CD4-positive, alpha-beta T cell treated with Interferon alpha-2 for 1 hour (primary cell): ENCODE data around the gene SPHK1.

Experiments used
- DNase-seq, 2 donors: peaks; one replicate each; pipeline ENCODE4 v3.0.0-alpha.2; 2020 to 2022

SPHK1 gene

DNA sequence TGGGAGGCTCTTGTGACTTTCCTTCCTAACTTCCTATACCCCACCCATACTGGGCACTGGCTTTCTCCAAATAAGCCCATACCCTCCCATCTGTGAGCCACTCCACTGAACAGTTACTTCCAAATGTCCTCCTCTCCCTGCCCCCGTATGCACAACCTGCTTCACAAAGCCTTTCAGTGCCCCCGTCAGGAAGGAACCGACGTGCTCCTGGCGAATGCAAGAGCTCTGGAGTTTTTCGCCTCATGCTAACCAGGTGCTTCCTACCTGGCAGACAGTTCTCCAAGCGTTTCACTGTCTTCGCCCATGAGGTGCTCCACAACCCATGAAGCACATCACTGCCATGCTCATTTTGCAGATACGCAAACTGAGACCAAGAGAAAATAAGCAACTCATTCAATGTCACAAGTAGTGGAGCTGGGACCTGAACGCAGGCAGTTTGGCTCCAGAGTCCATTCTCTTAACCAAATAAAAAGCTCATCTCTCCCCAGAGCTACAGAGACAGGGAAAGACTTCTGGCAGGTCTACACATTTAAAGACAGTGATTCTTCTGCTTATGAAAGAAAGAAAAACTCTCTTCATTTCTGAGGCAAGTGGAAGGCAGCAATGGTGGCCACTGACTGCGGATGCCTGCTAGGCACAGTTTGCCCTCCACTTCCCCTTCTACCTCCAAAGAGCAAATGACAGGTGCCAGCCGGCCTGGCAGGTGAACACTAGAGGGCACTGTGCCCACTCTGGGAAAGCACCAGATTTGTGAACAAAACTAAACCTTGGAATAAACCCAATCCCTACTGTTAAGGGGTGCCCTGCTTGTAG lies 23.8 kb downstream of the SPHK1 start:
- peak; percentile 66 to 75 for DNase-seq

DNA sequence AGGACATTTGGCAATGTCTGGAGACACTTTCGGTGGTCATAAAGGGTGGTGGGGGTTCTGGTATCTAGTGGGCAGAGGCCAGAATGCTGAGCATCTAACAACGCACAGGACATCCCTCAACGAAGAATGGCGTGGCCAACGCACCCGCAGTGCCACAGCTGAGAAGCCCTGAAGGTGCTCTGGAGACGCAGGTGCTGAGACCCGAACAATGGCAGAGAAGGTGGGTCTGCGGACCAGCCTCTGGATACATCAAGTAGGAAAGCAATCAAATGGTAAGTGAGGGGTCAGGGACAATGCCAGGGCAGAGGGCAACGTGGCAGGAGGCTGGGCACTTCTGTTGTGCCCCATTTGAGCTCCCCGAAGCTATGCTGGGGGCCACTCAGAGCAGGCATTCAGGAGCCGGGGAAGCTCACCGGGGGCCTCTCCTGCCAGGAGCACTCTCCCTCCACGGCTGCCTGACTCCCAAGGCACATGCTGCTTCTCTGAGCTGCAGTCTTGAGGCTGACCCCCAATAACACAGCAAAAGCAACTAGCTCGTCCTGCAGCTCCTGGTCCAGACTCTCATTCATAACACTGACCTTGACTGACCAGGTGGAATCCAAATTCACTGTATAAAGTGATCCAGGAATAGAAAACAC lies 26.0 kb downstream of the SPHK1 start:
- DNase-seq: no peak

DNA sequence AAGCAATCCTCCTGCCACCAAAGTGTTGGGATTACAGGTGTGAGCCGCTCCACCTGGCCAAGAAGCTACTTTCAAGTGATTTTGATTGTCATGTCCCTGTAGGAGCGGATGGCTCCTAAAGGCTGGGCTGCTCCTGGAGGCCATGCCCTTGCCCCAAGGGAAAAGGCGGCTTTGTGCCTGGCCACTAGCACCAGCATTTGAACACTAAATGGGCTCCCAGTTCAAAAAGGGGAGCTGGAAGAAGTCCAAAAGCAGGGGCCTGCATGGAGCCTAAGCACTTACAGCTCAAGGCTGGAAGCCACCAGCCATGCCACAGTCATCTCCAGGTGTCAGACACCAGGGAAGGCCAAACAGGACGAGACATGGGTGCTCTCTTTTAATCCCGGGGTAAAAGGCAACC lies 26.8 kb downstream of the SPHK1 start:
- no peak for DNase-seq

DNA sequence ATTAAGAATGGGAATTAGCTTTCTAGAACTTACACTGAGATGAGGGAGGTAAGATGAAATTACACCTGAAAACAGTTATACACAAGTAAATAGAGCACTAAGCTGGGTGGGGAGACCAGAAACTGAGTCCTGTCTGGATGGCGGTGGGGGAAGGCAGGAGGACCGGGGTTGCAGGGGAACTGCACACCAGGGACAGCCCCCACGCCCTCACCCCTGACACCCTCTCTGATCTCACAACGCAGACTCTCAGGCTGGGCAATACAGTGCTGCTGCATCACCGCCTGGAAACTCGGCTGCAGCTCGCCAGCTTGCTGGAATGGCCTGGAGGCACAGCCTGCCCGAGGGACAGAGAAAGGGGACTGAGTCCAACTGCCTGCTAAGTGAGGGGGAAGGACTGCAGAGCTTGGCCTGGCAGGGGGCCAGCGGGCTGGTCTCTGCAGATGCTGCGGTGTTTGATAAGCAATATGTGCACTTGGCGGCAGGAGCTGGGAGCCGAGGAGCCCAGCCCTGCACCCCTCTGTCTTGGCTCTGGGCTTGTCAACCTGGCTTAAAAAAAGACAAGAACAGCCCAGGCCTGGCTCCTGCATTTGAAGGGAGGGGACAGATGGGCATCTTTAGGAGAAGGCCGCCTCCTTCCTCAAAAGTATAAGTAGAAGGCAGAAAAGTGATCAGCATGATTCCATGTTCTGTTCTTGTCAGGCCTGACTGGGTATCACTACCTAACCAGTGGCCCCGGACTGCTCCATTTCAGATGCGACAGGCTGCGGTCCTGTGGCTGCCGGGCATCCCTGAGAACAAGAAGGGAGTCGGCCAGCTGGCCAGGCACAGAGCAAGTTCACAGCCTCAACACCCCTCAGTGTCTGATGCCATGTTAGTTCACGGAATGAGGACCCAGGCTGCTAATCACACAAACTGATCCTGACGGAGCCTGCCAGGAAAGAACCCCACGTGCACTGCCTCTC lies 30.2 kb downstream of the SPHK1 start:
- no peak for DNase-seq

DNA sequence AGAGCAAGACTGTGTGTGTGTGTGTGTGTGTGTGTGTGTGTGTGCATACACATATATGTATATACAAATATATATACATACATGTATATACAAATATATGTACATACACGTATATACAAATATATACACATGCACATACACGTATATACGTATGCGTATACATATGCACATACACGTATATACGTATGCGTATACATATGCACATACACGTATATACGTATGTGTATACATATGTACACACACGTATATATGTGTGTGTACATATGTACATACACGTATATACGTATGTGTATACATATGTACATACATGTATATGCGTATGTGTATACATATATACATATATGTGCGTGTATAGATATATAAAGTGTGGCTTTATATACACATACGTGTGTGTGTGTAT lies 31.4 kb downstream of the SPHK1 start:
- DNase-seq: no peak

DNA sequence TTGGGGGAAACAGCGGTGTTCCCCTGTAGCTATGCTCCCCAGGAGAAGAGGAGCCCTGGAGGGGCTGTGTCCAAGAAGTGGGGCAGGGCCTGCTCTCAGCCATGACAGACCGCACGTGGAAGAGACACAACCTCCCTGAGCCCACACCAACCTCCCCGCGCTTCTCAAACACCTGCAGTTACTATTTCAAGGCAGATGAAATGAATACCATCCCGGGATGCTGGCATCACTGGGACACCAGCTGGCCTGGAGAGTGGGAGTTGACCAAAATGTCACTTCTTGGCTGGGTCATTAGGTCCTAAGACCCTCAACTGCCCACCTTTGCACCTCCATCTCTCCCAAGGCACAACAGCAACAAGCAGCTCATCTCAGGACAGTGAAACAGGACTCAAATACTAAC lies 32.0 kb downstream of the SPHK1 start:
- DNase-seq: no peak

DNA sequence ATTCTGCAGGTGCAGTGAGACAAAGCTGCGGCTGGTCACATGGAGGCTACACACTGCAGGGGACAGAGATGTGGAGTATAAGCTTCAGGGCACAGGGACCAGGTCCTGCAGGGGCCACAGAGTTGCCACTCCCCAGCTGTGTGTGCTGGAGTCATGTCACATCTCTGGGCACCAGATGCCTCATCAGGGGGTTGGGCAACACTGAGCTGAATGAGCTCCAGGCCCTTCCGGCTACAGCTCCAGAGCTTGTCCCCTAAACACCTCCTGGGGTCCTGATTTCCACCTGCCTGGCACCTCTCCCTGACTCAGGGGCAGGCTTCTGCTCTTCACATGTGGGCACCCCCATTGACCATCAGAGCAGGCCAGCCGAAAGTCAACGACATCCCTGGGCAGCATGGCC lies 32.5 kb downstream of the SPHK1 start:
- DNase-seq: no peak

DNA sequence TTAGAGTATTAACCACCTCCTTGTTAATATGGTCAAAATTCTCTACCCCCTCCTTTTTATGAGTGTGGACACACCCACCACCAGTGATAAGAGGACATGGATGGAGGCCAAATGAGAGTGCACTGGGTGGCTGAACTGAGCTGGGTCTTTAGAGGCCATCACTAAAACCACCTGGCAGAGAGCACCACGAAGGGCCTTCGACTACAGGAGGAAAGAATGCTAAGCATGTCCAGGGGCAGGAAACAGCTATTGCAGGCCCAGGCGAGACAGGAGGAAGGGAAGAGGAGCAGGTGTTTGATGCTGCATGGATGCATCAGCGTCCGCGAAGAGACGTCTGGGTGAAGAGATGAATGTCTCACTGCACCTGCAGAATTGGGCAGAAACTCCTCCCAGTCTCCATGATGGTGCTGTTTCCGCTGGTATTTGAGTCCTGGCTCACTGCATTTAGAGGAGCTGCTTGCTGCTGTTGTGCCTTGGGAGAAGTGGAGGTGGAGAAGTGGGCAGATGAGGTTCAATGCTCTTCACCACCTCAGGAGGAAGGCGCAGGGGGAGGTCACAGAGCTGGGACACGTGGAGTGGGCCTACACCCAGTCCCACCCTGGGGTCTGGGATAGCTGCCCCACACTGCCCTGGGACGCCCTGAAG lies 33.2 kb downstream of the SPHK1 start:
- DNase-seq: no peak

DNA sequence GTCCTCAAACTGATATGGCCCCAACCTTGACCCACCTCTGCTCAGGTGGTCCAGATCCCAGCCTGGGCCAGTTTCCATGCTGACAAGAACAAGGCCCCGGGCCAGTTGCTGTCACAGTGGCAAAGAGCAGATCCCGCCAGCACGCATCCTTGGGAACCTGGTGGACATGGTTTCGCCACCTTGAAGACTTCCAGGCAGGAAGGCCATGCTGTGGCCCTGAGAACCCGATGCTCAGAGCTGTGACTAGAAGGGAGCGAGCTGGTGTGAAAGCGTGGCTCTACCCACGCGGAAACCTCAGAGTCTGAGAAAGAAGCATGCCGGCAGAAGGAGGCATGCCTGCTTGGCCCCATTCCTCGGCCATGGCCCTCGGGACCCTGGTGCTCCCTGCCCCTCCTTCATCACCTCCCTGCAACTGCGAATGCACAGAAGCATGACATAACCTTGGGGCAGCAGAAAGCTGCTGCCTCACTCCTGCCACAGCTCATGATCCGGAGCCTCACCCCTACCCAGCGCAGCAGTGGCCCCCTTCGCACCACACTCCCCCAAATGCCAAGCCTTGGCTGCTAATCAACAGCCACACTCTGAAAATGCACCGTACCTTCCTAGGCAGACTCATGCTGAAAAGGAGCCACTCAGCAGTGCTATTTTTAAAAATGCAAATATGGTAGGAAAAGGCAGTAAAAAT lies 35.3 kb downstream of the SPHK1 start:
- DNase-seq: no peak

DNA sequence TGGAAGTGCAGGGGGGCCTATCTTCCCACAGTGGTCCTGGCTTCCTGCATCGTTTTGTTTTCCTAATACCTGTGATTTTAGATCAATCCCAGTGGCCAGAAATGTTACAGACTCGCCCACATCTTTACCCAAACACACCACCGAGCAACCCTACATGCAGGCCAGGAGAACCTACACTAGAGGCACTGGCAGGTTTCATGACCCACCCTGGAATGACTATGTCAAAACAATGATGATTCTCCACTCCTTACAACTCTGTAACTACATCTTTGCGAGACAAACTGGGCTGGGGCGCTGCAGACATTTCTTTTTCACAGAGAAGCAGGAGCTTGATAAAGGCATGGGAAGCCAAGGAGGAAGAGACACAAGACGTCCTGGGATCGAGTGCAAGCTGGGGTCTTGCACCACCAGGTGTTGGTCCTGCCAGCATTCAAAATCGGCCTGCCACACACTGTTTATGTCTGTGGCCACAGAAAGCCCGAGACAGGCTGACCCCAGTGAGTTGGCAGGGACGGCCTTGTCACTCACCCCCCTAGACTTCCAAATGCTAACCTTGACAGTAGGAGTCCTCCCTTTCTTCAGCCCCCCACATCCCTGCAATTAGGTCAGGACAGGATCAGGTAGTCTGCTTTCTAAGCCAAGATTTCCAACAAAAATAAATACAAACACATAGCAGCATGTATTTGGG lies 36.1 kb downstream of the SPHK1 start:
- DNase-seq: no peak

DNA sequence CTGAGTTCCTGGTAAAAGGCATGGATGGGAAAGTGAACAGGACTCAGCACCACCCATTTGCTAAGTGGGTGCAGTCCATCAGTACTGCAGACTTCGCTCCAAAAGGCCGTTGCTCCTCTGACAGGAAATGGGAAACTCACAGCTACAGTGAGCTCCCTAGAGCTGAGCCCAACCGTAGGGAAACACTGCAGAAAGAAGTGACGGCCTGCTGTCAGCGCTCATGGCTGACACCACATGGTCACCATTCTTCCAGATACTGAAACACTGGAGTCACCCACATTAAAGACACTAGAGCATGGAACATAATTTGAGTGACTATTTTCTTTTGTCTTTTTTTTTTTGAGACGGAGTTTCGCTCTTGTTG lies 36.6 kb downstream of the SPHK1 start:
- DNase-seq: no peak

DNA sequence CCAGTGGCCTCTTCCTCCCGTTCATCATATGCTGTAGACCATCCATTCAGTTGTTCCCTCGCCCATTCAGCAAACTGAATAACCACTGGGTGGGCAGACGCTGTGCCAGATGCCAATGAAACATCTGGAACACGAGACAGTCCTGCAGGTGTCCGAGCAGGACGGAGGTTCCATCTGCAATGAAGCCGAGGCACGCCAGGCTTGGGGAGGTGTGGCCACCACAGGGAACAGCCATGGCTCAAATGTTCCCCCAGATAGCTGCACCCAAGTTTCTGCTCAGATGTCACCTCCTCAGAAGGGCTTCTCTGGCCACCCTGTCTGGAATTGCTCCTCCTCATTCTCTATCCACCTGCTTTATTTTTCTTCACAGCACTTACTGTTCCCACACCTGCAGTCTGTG lies 38.0 kb downstream of the SPHK1 start:
- DNase-seq: no peak

DNA sequence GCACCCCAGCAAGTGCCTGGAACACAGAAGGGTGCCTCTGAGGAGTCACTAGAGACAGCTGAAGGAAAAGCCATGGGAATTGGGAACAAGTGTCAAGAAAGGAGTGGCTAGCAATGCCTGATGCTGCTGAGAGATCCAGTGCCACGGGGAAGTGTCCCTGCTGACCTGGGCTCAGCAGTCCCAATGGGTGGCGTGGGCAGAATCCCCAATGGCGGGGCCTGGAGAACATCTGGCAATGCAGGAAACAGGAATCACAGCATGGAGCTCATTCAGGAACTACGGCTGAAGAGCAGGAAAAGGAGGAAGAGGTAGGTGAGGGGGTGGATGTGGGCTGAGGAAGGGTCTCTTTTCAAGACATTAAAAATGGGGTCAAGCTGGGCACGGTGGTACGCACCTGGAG lies 38.5 kb downstream of the SPHK1 start:
- DNase-seq: no peak

DNA sequence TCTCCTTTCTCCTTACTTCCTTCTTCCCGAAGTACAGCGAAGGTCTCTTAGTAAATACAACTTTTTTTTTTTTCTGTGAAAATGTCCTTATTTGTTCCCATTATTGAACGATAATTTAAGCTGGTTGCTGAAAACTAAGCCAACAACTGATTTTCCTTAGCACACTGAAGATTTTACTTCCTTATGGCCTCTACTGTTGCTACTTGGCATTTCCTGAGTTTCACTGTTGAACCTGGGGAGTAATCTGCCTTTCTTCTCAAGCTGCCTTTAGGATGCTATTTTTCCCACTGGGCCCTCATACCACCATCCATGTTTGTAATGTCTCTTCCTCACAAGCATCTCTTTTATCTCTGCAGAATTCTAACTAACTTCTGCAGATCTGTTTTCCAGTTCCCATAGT lies 42.4 kb downstream of the SPHK1 start:
- no peak for DNase-seq

DNA sequence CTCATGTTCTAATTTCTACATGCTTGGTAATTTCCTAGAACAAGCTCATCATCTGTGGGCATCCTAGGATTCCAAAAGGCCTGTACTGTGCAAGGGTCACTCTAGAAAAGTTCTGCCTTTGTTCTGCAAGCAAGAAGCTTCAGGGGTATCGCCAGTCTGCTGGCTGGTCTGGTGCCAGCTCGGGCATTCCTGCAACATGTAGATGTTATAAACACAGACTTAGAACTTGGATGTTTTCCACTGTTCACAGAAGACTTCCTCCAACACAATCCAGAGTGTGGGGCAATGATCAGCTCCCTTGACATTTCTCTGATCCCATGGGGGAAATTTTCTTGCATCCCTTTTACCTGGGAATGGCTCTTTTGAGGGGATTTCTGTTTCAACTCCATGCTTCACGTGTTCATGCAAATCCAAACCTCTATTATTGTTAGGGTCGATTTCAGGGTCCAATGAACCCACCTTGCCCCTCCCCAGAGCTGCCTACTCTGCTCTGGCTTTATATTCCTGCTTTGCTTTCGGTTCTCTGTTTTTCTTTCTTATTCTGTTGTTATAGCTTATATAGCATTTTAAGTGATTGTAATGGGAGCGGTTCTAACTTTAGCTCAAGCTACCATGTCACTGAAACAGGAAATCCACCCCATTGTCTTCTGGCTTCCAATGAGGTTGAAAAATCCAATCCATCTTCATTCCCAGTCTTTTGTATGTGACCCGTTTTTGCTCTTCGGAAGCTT lies 43.3 kb downstream of the SPHK1 start:
- peak in 1 of 2 donors; percentile 25 for DNase-seq

DNA sequence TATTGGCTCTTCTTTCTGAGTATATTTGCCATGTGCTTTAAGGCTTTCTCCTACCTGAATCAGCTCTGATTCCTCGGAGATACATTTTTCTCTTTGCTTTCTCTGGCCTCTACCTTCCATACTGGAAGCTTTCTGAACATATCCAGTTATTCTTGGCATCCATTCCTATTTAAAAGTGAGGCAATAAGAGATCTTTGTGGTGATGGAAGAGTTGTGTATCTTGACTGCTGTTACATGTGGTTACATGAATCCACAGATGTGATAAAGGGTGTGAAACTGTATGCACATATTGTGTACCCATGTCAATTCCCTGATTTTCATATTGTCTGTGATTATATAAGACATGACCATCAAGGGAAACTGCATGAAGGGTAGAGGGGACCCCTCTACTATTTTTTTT lies 44.1 kb downstream of the SPHK1 start:
- no peak for DNase-seq

DNA sequence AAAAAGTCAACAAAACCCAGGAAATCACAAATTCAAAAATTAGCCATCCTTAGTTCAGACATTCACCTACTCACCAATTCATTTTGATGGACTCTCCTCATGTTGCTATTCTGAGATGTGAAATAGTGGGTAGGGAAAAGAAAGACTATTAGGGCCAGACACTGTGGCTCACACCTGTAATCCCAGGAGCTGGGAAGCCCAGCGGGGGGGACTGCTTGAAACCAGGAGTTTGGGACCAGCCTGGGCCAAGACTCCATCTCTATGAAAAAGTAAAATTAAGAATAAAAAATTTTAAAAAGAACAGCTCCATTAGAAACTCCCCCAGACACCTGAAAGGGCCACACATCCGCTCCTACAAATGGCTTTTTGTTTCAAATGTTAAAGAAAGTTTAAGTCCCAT lies 47.1 kb downstream of the SPHK1 start:
- DNase-seq: no peak

DNA sequence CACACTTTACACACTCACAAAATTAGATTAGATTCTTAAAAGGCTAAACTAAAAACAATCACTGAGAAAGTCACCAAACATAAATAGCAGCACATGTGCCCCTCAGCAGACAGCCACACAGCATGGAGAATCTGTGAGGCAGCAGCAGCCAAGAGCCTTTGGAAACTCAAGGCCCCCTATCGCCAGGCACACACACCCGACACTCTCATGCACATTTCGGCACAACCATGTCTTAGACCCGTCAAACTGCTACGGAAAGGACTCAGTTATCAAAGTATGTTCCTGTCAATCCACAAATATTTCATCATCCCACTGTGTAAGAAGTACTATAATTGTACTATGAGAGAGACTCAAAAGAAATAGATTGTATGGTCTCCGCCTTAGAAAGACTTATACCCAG lies 47.6 kb downstream of the SPHK1 start:
- no peak for DNase-seq

DNA sequence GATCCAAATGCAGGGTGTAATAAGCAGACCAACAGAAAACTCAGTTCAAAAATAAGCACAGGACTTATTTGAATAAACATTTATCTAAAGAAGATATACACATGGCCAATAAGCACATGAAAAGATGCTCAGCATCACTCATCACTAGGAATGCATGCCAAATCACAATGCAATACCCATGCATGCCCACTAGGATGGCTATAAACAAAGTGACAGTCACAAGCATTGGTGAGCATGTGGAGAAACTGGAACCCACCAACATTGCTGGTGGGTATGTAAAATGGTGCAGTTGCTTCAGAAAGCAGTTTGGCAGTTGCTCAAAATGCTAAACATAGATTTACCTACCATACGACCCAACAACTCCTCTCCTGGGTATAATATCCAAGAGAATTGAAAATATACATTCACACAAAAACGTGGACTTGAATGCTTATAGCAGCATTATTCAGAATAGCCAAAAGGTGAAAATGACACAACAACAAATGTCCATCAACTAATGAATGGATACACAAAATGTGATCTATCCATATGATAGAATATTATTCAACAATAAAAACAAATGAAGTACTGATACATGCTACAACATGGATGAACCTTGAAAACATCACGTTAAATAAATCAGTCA lies 48.4 kb downstream of the SPHK1 start:
- peak in 1 of 2 donors; percentile 14 for DNase-seq

DNA sequence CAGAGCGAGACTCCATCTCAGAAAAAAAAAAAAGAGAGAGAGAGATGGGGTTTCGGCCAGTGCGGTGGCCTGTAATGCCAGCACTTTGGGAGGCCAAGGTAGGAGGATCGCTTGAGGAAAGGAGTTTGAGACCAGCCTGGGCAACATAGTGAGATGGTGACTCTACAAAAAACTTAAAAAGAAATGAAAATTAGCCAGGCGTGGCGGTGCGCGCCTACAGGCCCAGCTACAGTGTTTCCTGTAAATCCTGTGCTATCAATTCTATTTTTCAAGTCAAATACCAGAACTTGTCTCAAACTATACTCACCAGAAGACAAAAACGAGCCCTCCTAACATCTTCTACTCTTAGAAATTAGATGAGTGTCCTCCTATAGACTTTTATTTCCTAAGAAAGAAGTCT lies 49.3 kb downstream of the SPHK1 start:
- no peak for DNase-seq

DNA sequence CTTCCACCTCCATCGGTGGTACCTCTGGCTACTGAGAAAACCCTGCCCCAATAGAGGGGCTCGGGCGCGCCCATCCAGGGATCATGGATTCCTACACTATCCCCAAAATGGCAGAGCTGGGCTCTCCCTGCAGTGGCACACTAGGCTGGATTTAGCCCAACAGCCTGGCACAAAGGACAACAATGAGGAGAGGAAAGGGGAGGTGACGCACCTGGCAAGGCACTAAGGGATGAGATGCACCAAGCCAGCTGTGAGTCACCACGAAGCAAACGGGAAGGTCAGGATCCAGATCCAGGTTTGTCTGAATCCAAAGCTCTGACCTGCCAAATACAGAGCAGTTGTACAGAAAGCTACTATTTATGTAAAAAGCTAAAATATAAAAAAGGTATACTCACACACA lies 50.5 kb downstream of the SPHK1 start:
- DNase-seq: no peak
